Upper lobe of left lung (tissue), 4 donors: Measurements from ENCODE around the gene SHROOM2.

ENCODE experiments used
- EP300 ChIP-seq, 4 donors: sonication (generic); formaldehyde crosslinking; IDR thresholded peaks; one replicate each; pipeline ENCODE4 v1.5.1; 2017; ENCODE audit warnings: antibody characterized with exemption in 4 of 4, control low read depth in 2 of 4
- POLR2A ChIP-seq, 4 donors: fragments of 450-650 bp; IDR thresholded peaks; one replicate each; pipeline ENCODE4 v1.5.1; 2016 to 2017; ENCODE audit warnings: antibody characterized with exemption in 4 of 4, mild to moderate bottlenecking in 2 of 4
- TF ChIP-seq, protein P1 (sequence below), 6 experiments: fragments of 450-650 bp in 4 of 6; fragments of 200-600 bp in 2 of 6; sonication (generic) in 2 of 6; IDR thresholded peaks; one replicate each; pipeline ENCODE4 v1.5.1; 2016 to 2019; ENCODE audit warnings: antibody characterized with exemption in 6 of 6

DNA sequence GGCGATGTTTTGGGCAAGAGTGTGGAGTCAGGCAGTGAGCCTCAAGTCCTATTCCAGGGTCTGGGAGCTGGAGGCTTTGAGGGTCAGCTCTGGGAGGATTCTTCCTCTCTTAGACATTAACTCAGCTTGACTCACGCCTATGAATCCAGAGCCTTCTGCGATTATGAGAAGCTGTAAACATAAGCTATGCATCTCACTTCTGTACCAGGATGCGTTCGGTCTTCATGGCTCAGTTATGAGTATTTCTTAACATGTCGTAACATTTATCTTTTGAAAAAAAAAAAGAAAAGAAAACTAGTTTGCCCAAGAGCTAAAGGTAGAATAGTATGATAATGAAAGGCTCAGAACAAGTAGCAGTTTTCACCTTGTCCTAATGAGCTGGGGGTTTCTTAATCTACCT is 4.6 kb downstream of the SHROOM2 start:
- TF ChIP-seq, protein P1, sequence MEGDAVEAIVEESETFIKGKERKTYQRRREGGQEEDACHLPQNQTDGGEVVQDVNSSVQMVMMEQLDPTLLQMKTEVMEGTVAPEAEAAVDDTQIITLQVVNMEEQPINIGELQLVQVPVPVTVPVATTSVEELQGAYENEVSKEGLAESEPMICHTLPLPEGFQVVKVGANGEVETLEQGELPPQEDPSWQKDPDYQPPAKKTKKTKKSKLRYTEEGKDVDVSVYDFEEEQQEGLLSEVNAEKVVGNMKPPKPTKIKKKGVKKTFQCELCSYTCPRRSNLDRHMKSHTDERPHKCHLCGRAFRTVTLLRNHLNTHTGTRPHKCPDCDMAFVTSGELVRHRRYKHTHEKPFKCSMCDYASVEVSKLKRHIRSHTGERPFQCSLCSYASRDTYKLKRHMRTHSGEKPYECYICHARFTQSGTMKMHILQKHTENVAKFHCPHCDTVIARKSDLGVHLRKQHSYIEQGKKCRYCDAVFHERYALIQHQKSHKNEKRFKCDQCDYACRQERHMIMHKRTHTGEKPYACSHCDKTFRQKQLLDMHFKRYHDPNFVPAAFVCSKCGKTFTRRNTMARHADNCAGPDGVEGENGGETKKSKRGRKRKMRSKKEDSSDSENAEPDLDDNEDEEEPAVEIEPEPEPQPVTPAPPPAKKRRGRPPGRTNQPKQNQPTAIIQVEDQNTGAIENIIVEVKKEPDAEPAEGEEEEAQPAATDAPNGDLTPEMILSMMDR (IDR thresholded peaks at IDR 0.05) = no peak
- TF ChIP-seq POLR2A (IDR thresholded peaks at IDR 0.05) = no peak
- no peak for TF ChIP-seq EP300 (IDR thresholded peaks at IDR 0.05)
